GM21576 (cell line): Measurements from ENCODE around the gene GJA8.
A peak's percentile ranks its signal among the peaks of the same experiment; 100 is the strongest.
"Not testable (repeated sequence)": the region's sequence is repeated elsewhere in the genome, so short reads cannot be mapped to it uniquely, and the experiment has no call there.

ENCODE experiments used
- ATAC-seq: cut with Tn5 transposase; IDR thresholded peaks from one replicate; pipeline ENCODE4 v1.9.1; 2021; ENCODE audit warnings: mild to moderate bottlenecking, moderate library complexity; ENCODE audit not compliant: unreplicated experiment

GJA8 gene

DNA sequence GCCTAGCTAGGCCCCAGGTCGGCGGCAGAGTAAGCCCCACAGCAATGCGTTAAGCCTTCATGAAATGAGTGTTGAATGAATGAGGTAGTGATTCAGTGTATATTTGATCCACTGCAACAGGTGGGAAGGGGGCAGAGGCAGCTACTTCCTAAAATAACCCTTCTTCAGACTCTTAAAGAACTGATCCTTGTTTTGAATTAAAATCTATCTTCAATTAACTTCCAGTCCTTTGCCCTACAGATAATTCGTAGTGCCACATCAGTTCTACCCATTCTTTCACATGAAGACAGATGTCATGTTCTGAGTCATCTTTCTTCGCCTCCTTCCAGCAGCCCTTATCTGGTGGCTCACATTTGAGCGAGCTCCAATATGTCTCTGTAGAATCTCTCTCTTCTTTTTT, 24.6 kb downstream of the GJA8 start:
- ATAC-seq: not testable (repeated sequence)

DNA sequence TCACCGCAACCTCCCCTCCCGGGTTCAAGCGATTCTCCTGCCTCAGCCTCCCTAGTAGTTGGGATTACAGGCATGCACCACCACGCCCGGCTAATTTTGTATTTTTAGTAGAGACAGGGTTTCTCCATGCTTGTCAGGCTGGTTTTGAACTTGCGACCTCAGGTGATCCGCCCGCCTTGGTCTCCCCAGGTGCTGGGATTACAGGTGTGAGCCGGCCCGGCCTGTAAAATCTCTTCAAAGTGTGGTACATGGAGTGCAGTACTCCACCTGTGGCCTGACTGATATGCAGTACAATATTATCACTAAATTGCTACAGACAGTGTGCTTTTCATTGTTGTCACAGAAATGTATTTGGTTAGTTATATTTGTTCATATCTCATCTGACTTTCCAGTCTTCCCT, 25.1 kb downstream of the GJA8 start:
- ATAC-seq: not testable (repeated sequence)

DNA sequence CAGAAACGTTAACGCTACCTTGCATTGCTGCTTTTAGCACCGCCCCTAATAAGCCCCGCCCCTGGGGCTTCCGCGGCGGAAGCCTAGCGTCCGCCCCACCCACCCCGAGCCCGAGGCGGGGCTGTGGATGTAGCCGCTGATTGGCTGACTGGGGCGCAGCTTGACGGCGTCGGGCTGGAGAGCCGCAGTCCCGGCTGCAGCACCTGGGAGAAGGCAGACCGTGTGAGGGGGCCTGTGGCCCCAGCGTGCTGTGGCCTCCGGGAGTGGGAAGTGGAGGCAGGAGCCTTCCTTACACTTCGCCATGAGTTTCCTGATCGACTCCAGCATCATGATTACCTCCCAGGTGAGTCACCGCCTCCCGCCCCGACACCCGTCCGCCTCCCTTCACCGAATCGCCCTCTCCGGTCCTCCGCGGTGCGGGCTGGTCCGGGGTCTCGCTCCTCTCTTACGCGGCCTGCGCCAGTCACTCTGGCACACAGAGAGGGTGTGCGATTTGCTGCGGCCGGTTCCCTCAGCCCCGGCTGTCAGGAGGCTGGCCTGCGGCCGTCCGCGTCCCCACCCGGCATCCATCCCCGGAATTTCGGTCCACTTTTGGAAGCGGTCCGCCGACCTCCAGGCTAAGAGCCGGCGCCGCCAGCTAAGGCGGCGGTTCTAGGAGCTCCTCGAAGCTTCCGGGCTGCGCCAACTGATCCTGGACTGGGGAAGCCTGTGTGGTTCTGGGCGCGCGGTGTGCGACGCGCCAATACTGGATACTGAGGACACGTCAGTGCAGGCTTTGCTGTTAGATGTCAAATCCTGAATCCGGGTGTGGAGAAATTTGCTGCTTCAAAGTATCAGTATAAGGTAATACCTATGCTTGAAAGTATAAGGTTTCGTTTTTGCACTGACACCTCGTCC, 25.9 kb downstream of the GJA8 start, which contains the start of gene GPR89B:
GPR89B (plus strand) TSS at position 185 of the 897 bp plus-strand sequence; CDS start at position 302, 117 bp downstream.
- ATAC-seq: peak; percentile 97

GRCh38 chr1:147931137-147931536, 28.5 kb downstream of the GJA8 start:
- ATAC-seq: not testable (repeated sequence)

DNA sequence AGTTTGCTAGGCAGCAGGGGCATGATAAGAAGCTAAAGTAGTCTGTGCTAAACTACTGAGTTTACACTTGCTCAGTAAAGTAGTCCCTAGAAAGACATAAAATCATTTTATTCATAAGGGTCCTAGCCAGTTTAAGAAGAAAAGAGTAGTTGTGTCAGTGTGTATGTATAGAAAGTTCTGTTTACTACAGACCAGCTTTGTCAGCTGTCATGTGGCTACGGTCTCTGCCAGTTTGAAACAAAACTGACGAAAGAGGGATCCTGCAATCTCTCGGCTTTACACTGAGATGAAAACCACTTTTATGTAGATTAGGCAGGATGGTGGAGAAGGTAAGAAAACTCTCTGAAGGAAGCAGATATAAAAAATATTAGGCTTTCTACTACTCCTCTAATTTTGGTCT, 32.7 kb downstream of the GJA8 start:
- not testable (repeated sequence) for ATAC-seq

- not testable (repeated sequence) for ATAC-seq
Observed at GRCh38 chr1:147940456-147940855, 37.9 kb downstream of the GJA8 start.

DNA sequence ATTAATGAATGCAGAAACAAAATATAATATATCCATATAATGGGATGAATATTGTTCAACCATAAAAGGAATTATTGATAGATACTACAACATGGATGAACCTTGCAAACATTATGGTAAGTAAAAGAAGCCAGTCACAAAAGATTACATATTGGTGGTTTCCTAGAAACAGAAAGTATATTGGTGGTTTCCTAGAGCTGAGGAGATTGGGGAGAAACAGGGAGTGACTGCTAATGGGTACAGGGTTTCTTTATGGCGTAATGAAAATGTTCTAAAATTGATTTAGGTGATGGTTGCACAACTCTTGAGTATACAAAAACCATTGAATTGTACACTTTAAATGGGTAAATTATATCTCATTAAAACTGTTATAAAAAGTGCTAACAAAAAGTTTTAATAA, 40.0 kb downstream of the GJA8 start:
- ATAC-seq: not testable (repeated sequence)

DNA sequence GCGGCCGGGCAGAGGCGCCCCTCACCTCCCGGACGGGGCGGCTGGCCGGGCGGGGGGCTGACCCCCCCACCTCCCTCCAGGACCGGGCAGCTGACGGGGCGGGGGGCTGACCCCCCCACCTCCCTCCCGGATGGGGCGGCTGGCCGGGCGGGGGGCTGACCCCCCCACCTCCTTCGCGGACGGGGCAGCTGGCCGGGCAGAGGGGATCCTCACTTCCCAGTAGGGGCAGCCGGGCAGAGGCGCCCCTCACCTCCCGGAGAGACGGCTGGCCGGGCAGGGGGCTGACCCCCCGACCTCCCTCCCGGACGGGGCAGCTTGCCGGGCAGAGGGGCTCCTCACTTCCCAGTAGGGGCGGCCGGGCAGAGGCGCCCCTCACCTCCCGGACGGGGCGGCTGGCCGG, 46.9 kb downstream of the GJA8 start:
- ATAC-seq: not testable (repeated sequence)
